ENCODE measurements around the gene METTL16.
"Not testable (repeated sequence)": the region's sequence is repeated elsewhere in the genome, so short reads cannot be mapped to it uniquely, and the experiment has no call there.

METTL16 gene

GRCh38 chr17:2500446-2500845 lies 11.2 kb downstream of the METTL16 start:
- DNase-seq: no peak

- DNase-seq: not testable (repeated sequence)
These were observed 22.4 kb downstream of the METTL16 start for GRCh38 chr17:2489286-2489685.

GRCh38 chr17:2487306-2487705 lies 24.4 kb downstream of the METTL16 start:
- DNase-seq: no peak

DNA sequence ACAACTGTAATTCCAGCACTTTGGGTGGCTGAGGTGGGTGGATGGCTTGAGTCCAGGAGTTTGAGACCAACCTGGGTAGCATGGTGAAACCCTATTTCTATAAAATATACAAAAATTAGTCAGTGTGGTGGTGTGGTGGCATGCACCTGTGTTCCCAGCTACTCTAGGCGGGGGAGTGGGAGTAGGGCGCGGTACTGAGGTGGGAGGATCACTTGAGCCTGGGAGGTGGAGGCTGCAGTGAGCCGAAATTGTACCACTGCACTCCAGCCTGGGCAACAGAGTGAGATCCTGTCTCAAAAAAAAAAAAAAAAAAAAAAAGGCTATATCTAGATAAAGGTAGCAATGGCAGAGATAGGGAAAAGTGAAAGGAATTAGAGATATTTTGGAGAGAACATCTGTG lies 25.0 kb downstream of the METTL16 start:
- DNase-seq: not testable (repeated sequence)

DNA sequence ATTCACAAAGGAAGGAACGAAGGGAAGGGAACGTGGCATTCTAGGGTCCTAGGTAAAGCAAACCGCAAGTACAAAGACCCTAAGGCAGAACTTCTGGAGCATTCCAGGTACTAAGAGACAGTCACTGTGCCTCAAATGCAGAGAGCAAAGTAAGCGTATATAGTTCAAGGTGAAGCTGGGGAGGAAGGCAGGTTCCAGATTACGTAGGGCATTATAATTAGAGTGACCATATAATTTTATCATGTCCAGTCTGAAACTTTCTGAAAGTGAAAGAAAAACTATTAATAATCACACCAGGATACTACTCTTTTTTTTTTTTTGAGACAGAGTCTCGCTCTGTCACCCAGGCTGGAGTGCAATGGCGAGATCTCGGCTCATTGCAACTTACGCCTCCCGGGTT lies 25.7 kb downstream of the METTL16 start:
- no peak for DNase-seq

GRCh38 chr17:2485543-2485942 lies 26.1 kb downstream of the METTL16 start:
- no peak for DNase-seq

- no peak for DNase-seq
These were observed 26.8 kb downstream of the METTL16 start for GRCh38 chr17:2484876-2485275.

- no peak for DNase-seq
These were observed 28.6 kb downstream of the METTL16 start for GRCh38 chr17:2483084-2483483.

- DNase-seq: no peak
These were observed 29.5 kb downstream of the METTL16 start for GRCh38 chr17:2482218-2482617.

GRCh38 chr17:2481760-2482159 lies 29.9 kb downstream of the METTL16 start:
- no peak for DNase-seq

- DNase-seq: no peak
These were observed 33.2 kb downstream of the METTL16 start for GRCh38 chr17:2478458-2478857.

DNA sequence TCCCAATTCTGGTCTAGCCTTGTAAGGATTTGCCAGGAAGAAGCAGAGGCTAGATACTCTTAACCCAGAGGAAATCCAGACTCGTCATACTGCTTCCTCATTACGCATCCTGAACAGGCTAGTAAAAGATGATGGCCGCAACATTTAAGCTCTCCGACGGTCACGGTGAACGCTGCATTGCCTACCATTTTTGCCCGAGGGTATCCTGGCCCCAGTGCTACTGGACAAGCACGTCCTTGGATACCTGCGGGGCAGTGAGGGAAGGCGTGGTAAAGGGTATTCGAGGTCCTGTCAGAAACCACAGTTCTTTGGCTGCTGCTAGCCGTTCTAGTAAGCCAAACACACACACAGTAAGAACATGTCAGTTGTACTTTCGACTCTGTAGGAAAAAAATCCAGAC lies 36.6 kb downstream of the METTL16 start:
- DNase-seq: no peak

- DNase-seq: no peak
These were observed 37.3 kb downstream of the METTL16 start for GRCh38 chr17:2474371-2474770.

GRCh38 chr17:2468270-2468669 lies 43.4 kb downstream of the METTL16 start:
- no peak for DNase-seq

DNA sequence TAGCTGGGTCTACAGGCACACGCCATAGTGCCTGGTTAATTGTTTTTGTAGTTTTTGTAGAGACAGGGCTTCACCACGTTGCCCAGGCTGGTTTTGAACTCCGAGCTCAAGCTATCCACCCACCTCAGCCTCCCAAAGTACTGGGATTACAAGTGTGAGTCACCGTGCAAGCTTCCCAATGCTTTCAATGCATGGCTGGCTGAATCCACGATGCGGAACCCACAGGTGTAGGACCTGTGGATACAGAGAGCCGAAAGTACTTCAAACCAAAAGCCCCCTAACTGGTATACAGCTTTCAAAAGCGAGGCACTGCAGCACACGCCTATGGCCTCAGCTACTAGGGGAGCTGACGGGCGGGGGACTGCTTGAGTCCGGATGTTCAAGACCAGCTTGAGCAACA lies 44.8 kb downstream of the METTL16 start:
- no peak for DNase-seq

DNA sequence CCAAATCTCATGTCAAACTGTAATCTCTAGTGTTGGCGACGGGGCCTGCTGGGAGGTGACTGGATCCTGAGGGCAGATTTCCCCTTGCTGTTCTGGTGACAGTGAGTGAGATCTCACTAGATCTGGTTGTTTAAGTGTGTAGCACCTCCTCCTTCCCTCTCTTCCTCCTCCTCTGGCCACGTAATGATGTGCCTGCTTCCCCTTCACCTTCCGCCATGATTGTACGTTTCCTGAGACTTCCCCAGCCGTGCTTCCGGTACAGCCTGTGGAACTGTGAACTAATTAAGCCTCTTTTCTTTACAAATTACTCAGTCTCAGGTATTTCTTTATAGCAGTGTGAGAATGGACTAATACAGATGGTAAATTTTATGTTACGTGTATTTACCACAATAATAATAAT lies 49.2 kb downstream of the METTL16 start:
- no peak for DNase-seq

GRCh38 chr17:2459917-2460271 lies 51.8 kb downstream of the METTL16 start:
- no peak for DNase-seq

DNA sequence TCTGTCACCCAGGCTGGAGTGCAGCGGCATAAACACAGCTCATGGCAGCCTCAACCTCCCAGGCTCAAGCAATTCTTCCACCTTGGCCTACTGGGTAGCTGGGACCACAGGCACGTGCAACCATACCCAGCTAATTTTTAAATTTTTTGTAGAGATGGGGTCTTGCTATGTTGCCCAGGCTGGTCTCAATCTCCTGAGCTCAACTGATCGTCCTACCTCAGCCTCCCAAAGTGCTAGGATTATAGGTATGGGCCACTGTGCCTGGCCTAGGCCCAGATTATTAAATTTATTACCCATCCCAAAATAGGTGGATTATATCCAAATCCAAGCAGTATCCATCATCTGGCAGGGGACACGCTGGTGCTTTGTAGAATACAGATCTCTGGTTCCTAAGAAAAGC lies 53.8 kb downstream of the METTL16 start:
- no peak for DNase-seq

DNA sequence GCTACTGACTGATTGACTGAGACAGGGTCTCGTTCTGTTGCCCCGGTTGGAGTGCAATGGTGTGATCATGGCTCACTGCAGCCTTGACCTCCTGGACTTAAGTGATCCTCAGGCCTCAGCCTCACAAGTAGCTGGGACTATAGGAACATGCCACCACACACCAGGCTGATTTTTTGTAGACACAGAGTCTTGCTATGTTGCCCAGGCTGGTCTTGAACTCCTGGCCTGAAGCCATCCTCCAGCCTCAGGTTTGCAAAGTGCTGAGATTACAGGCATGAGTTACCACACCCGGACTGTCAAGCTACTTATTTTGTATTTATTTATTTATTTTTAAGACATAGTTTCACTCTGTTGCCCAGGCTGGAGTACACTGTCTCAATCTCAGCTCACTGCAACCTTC lies 55.2 kb downstream of the METTL16 start:
- DNase-seq: no peak

- no peak for DNase-seq
These were observed 55.7 kb downstream of the METTL16 start for GRCh38 chr17:2455956-2456355.

- no peak for DNase-seq
These were observed 57.8 kb downstream of the METTL16 start for GRCh38 chr17:2453866-2454265.

GRCh38 chr17:2453325-2453724 lies 58.4 kb downstream of the METTL16 start:
- no peak for DNase-seq

GRCh38 chr17:2452216-2452750 lies 59.4 kb downstream of the METTL16 start:
- no peak for DNase-seq

DNA sequence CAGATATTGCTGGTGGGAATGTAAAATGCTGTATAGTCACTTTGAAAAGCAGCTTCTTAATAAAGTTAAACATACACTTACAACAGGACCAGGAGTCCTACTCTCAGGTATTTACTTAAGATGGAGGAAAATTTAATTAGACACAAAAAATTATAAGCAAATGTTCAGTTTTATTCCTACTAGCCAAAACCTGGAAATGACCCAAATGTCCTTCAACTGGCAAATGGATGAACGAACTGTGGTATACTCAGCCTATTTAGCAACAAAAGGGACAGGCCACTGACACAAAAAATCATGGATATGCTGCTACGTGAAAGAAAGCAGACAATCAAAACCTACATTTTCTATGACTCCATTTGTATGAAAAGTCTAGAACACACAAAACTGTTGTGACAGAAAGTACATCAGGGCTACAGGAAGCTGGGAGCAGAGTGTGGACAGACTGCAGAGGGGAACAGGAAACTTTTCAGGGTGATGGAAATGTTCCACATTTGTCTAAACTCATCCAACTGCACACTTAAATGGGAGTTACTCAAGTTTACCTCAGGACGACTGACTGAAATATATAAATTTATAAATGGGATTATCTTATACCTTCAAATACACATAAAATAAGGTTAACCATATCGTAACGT lies 61.6 kb downstream of the METTL16 start:
- peak in 1 of 2 donors; percentile 6 for DNase-seq

GRCh38 chr17:2449486-2449885 lies 62.2 kb downstream of the METTL16 start:
- no peak for DNase-seq
